Liver (tissue), 9 donors: ENCODE data around the gene FBXL13. TPM values are rescaled to one million over a fixed set of nuclear protein-coding genes. Genes with fewer than 3 reads are reported as not detected.

Experiments
- DNase-seq: peaks from one replicate; pipeline ENCODE4 v3.0.0-alpha.2; 2017; ENCODE audit warnings: low spot score
- H3K27ac ChIP-seq, 2 donors: one replicate each; pipeline ENCODE4 v1.7.0; 2013; ENCODE audit warnings: inconsistent platforms in 2 of 2, low read length in 2 of 2, control low read depth in 1 of 2, low read depth in 1 of 2, mild to moderate bottlenecking in 1 of 2
- H3K27me3 ChIP-seq, 4 donors: one replicate each; pipeline versions ENCODE4 v1.6.1 to v1.7.0; 2013; ENCODE audit warnings: low read length in 3 of 4, inconsistent platforms in 1 of 4, mild to moderate bottlenecking in 1 of 4, moderate library complexity in 1 of 4; ENCODE audit not compliant: control insufficient read depth in 4 of 4, insufficient read depth in 4 of 4
- H3K36me3 ChIP-seq, 4 donors: one replicate each; pipeline versions ENCODE4 v1.6.1 to v1.7.0; 2013; ENCODE audit warnings: low read length in 3 of 4, mild to moderate bottlenecking in 3 of 4, low read depth in 1 of 4, moderate library complexity in 1 of 4; ENCODE audit not compliant: control insufficient read depth in 4 of 4, insufficient read depth in 3 of 4
- H3K4me1 ChIP-seq, 4 donors: one replicate each; pipeline versions ENCODE4 v1.6.1 to v1.7.0; 2013; ENCODE audit warnings: low read length in 3 of 4, mild to moderate bottlenecking in 3 of 4, moderate library complexity in 1 of 4; ENCODE audit not compliant: control insufficient read depth in 4 of 4, insufficient read depth in 4 of 4
- H3K4me3 ChIP-seq, 3 donors: one replicate each; pipeline versions ENCODE4 v1.6.1 to v1.7.0; 2013; ENCODE audit warnings: low read length in 3 of 3, control low read depth in 1 of 3, low read depth in 1 of 3, mild to moderate bottlenecking in 1 of 3
- H3K9ac ChIP-seq, 2 donors: one replicate each; pipeline ENCODE4 v1.7.0; 2013; ENCODE audit warnings: low read length in 2 of 2, mild to moderate bottlenecking in 2 of 2, moderate library complexity in 2 of 2, control low read depth in 1 of 2, low read depth in 1 of 2
- H3K9me3 ChIP-seq, 4 donors: one replicate each; pipeline versions ENCODE4 v1.6.1 to v1.7.0; 2013; ENCODE audit warnings: low read length in 3 of 4; ENCODE audit not compliant: control insufficient read depth in 4 of 4
- ATF3 ChIP-seq: IDR thresholded peaks from 2 replicates; pipeline ENCODE4 v1.6.1; 2016; ENCODE audit warnings: antibody characterized with exemption
- EGR1 ChIP-seq, 2 donors: IDR thresholded peaks; 2 replicates each; pipeline ENCODE4 v1.6.1; 2016 to 2018; ENCODE audit warnings: antibody characterized with exemption in 2 of 2, low read depth in 2 of 2
- FOXA1 ChIP-seq: IDR thresholded peaks from 2 replicates; pipeline ENCODE4 v1.6.1; 2016; ENCODE audit warnings: antibody characterized with exemption
- FOXA2 ChIP-seq: IDR thresholded peaks from 2 replicates; pipeline ENCODE4 v1.6.1; 2016; ENCODE audit warnings: antibody characterized with exemption
- GABPA ChIP-seq, 2 donors: IDR thresholded peaks in 1 of 2; conservative IDR thresholded peaks in 1 of 2; 2 replicates each; pipeline ENCODE4 v1.6.1; 2016; ENCODE audit warnings: antibody characterized with exemption in 2 of 2, mild to moderate bottlenecking in 1 of 2, moderate library complexity in 1 of 2
- HNF4A ChIP-seq, 2 donors: conservative IDR thresholded peaks; 2 replicates each; pipeline ENCODE4 v1.6.1; 2016; ENCODE audit warnings: antibody characterized with exemption in 2 of 2, mild to moderate bottlenecking in 2 of 2
- HNF4G ChIP-seq: IDR thresholded peaks from 2 replicates; pipeline ENCODE4 v1.6.1; 2016; ENCODE audit warnings: antibody characterized with exemption
- JUND ChIP-seq, 2 donors: IDR thresholded peaks; 2 replicates each; pipeline ENCODE4 v1.6.1; 2016; ENCODE audit warnings: antibody characterized with exemption in 2 of 2
- NR2F2 ChIP-seq: IDR thresholded peaks from 2 replicates; pipeline ENCODE4 v1.6.1; 2016; ENCODE audit warnings: antibody characterized with exemption
- RAD21 ChIP-seq, 2 donors: IDR thresholded peaks; 2 replicates each; pipeline ENCODE4 v1.6.1; 2016; ENCODE audit warnings: antibody characterized with exemption in 2 of 2, mild to moderate bottlenecking in 2 of 2
- RXRA ChIP-seq, 2 donors: IDR thresholded peaks; 2 replicates each; pipeline ENCODE4 v1.6.1; 2017 to 2018; ENCODE audit warnings: antibody characterized with exemption in 2 of 2, mild to moderate bottlenecking in 1 of 2
- SP1 ChIP-seq: IDR thresholded peaks from 2 replicates; pipeline ENCODE4 v1.6.1; 2018; ENCODE audit warnings: antibody characterized with exemption, mild to moderate bottlenecking
- TAF1 ChIP-seq: conservative IDR thresholded peaks from 2 replicates; pipeline ENCODE4 v1.6.1; 2016; ENCODE audit warnings: antibody characterized with exemption, mild to moderate bottlenecking
- YY1 ChIP-seq: IDR thresholded peaks from 2 replicates; pipeline ENCODE4 v1.6.1; 2016; ENCODE audit warnings: antibody characterized with exemption, mild to moderate bottlenecking
- WGBS: extraction: QIAGEN DNeasy Blood & Tissue Kit; methylation state at CpG from one replicate; pipeline ENCODE4 v1.1.7; 2013; 5-methylcytosine and 5-hydroxymethylcytosine counted together
- polyA plus RNA-seq, 2 donors: library from polyadenylated mRNA; stranded (reverse) in 1 of 2; unstranded in 1 of 2; fragments of 200-250 nt in 1 of 2; fragments of >200 nt in 1 of 2; fragmentation: Nextera tagmentation in 1 of 2; extraction: Ambion mirVana in 1 of 2; gene quantifications; one replicate each; pipeline versions ENCODE4 v1.2.1 to v1.2.3, GENCODE V29; 2013 to 2015
- total RNA-seq, 2 donors: library from RNA; depleted of rRNA; stranded (reverse); fragments of >200 nt; gene quantifications; one replicate each; pipeline ENCODE4 v1.2.3, GENCODE V29; 2014
- TF ChIP-seq, protein P1 (sequence below): IDR thresholded peaks from 2 replicates; pipeline ENCODE4 v1.6.1; 2016; ENCODE audit warnings: antibody characterized with exemption
- TF ChIP-seq, protein P2 (sequence below): fragments of 150-350 bp; IDR thresholded peaks from 2 replicates; pipeline ENCODE4 v1.5.1; 2017; ENCODE audit warnings: improper control_type of control experiment, low read depth, low read length; ENCODE audit not compliant: missing input control
- TF ChIP-seq, protein P3 (sequence below): IDR thresholded peaks from 2 replicates; pipeline ENCODE4 v1.6.1; 2016; ENCODE audit warnings: antibody characterized with exemption
- TF ChIP-seq, protein P4 (sequence below): IDR thresholded peaks from 2 replicates; pipeline ENCODE4 v1.6.1; 2016; ENCODE audit warnings: antibody characterized with exemption, mild to moderate bottlenecking
- donor health status: healthy.
- donor health status: healthy.
- donor health status: healthy.
- donor health status: healthy.
- donor health status: healthy.

The FBXL13 gene
- total and polyA plus RNA-seq, 4 donors, result 0.03 to 0.75 (median 0.70) TPM; not detected in 1

DNA sequence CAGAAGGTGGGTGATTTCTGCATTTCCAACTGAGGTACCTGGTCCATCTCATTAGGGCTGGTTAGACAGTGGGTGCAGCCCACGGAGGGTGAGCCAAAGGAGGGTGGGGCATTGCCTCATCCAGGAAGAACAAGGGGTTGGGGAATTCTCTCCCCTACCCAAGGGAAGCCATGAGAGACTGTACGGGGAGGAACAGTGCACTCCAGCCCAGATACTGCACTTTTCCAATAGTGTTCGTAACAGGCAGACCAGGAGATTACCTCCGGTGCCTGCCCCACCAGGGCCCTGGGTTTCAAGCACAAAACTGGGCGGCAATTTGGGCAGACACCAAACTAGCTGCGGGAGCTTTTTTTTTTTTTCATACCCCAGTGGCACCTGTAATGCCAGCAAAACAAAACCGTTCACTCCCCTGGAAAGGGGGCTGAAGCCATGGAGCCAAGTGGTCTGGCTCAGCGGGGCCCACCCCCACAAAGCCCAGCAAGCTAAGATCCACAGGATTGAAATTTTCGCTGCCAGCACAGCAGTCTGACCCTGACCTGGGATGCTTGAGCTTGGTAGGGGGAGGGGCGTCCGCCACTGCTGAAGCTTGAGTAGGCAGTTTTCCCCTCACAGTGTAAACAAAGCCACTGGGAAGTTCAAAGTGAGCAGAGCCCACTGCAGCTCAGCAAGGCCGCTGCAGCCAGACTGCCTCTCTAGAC is 31.6 kb upstream of the FBXL13 start:
- peak; percentile 49 for DNase-seq
- no peak overlapping the region for H3K4me3 ChIP-seq
- peaks cover 0 to 8% (median 5%) of the 10 kb centered on the region in 4 donors for H3K36me3 ChIP-seq
- H3K9ac ChIP-seq, result no peak overlapping the region
- H3K9me3 ChIP-seq, result no peaks in the 10 kb centered on the region
- 62% methylated on average over 12 of the region's 12 CpGs for WGBS
- TF ChIP-seq HNF4A (conservative IDR thresholded peaks at IDR 0.05) (peak in 1 of 2 donors; percentile 49), FOXA1 (no peak), RAD21 (IDR thresholded peaks at IDR 0.05) (peak in 1 of 2 donors; percentile 29), ATF3 (no peak), NR2F2 (peak; percentile 42), SP1 (peak; percentile 60), RXRA (IDR thresholded peaks at IDR 0.05) (peak in 1 of 2 donors; percentile 70), JUND (IDR thresholded peaks at IDR 0.05) (no peak), YY1 (no peak), FOXA2 (no peak), EGR1 (IDR thresholded peaks at IDR 0.05; ENCODE audit: low read depth in 2 of 2) (no peak)
- TF ChIP-seq, protein P1, sequence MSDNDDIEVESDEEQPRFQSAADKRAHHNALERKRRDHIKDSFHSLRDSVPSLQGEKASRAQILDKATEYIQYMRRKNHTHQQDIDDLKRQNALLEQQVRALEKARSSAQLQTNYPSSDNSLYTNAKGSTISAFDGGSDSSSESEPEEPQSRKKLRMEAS, result no peak
- H3K27me3 ChIP-seq, result no peaks in the 10 kb centered on the region
- H3K27ac ChIP-seq, result no peak overlapping the region
- peaks cover 0 to 14% (median 4%) of the 10 kb centered on the region in 4 donors for H3K4me1 ChIP-seq

GRCh38 chr7:103101543-103101942 is 26.9 kb upstream of the FBXL13 start:
- Histone ChIP-seq H3K36me3 (peaks cover 3 to 15% (median 12%) of the 10 kb centered on the region in 4 donors), H3K4me1 (peaks cover 0 to 10% (median 1%) of the 10 kb centered on the region in 4 donors), H3K27me3 (no peaks in the 10 kb centered on the region), H3K4me3 (no peak overlapping the region), H3K9me3 (no peaks in the 10 kb centered on the region), H3K9ac (no peak overlapping the region), H3K27ac (no peak overlapping the region)
- DNase-seq, result no peak
- WGBS, result 26% methylated on average over 2 of the region's 2 CpGs
- no peak for TF ChIP-seq GABPA (IDR thresholded peaks at IDR 0.05 in 1 of 2, conservative IDR thresholded peaks at IDR 0.05 in 1 of 2)
- no peak for TF ChIP-seq JUND (IDR thresholded peaks at IDR 0.05)
- peak; percentile 40 to 71 for TF ChIP-seq HNF4A (conservative IDR thresholded peaks at IDR 0.05)
- TF ChIP-seq, protein P2, sequence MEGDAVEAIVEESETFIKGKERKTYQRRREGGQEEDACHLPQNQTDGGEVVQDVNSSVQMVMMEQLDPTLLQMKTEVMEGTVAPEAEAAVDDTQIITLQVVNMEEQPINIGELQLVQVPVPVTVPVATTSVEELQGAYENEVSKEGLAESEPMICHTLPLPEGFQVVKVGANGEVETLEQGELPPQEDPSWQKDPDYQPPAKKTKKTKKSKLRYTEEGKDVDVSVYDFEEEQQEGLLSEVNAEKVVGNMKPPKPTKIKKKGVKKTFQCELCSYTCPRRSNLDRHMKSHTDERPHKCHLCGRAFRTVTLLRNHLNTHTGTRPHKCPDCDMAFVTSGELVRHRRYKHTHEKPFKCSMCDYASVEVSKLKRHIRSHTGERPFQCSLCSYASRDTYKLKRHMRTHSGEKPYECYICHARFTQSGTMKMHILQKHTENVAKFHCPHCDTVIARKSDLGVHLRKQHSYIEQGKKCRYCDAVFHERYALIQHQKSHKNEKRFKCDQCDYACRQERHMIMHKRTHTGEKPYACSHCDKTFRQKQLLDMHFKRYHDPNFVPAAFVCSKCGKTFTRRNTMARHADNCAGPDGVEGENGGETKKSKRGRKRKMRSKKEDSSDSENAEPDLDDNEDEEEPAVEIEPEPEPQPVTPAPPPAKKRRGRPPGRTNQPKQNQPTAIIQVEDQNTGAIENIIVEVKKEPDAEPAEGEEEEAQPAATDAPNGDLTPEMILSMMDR, result no peak
- TF ChIP-seq, protein P1, result no peak
- TF ChIP-seq RXRA (IDR thresholded peaks at IDR 0.05), result peak in 1 of 2 donors; percentile 60
- TF ChIP-seq FOXA1, result no peak
- TF ChIP-seq HNF4G, result no peak
- no peak for TF ChIP-seq FOXA2
- TF ChIP-seq, protein P3, sequence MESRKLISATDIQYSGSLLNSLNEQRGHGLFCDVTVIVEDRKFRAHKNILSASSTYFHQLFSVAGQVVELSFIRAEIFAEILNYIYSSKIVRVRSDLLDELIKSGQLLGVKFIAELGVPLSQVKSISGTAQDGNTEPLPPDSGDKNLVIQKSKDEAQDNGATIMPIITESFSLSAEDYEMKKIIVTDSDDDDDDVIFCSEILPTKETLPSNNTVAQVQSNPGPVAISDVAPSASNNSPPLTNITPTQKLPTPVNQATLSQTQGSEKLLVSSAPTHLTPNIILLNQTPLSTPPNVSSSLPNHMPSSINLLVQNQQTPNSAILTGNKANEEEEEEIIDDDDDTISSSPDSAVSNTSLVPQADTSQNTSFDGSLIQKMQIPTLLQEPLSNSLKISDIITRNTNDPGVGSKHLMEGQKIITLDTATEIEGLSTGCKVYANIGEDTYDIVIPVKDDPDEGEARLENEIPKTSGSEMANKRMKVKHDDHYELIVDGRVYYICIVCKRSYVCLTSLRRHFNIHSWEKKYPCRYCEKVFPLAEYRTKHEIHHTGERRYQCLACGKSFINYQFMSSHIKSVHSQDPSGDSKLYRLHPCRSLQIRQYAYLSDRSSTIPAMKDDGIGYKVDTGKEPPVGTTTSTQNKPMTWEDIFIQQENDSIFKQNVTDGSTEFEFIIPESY, result no peak
- peak; percentile 53 for TF ChIP-seq SP1
- peak in 1 of 2 donors; percentile 38 for TF ChIP-seq RAD21 (IDR thresholded peaks at IDR 0.05)
- TF ChIP-seq, protein P4, sequence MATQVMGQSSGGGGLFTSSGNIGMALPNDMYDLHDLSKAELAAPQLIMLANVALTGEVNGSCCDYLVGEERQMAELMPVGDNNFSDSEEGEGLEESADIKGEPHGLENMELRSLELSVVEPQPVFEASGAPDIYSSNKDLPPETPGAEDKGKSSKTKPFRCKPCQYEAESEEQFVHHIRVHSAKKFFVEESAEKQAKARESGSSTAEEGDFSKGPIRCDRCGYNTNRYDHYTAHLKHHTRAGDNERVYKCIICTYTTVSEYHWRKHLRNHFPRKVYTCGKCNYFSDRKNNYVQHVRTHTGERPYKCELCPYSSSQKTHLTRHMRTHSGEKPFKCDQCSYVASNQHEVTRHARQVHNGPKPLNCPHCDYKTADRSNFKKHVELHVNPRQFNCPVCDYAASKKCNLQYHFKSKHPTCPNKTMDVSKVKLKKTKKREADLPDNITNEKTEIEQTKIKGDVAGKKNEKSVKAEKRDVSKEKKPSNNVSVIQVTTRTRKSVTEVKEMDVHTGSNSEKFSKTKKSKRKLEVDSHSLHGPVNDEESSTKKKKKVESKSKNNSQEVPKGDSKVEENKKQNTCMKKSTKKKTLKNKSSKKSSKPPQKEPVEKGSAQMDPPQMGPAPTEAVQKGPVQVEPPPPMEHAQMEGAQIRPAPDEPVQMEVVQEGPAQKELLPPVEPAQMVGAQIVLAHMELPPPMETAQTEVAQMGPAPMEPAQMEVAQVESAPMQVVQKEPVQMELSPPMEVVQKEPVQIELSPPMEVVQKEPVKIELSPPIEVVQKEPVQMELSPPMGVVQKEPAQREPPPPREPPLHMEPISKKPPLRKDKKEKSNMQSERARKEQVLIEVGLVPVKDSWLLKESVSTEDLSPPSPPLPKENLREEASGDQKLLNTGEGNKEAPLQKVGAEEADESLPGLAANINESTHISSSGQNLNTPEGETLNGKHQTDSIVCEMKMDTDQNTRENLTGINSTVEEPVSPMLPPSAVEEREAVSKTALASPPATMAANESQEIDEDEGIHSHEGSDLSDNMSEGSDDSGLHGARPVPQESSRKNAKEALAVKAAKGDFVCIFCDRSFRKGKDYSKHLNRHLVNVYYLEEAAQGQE, result no peak
- TF ChIP-seq TAF1, result no peak
- TF ChIP-seq ATF3, result peak; percentile 34
- TF ChIP-seq EGR1 (IDR thresholded peaks at IDR 0.05; ENCODE audit: low read depth in 2 of 2), result no peak
- TF ChIP-seq YY1, result peak; percentile 26
- no peak for TF ChIP-seq NR2F2
